Astrocyte (in vitro differentiated cells and primary cell): ENCODE measurements around the gene GREM1. TPM values are rescaled to one million over a fixed set of nuclear protein-coding genes. Genes with fewer than 3 reads are reported as not detected.

ENCODE experiments used
- DNase-seq: peaks from one replicate; pipeline ENCODE4 v3.0.0-alpha.2; 2010; ENCODE audit warnings: low read depth
- FAIRE-seq: peaks from 2 replicates; lab custom pipeline; 2011; peaks lifted over from hg19 to GRCh38; lab: Jason Lieb, UNC
- H2AFZ ChIP-seq: 2 replicates; pipeline ENCODE4 v1.6.0; 2012; ENCODE audit warnings: low read depth, low read length, inconsistent platforms
- H3K27ac ChIP-seq: 2 replicates; pipeline ENCODE4 v1.5.1; 2011; ENCODE audit warnings: low read depth, low read length, inconsistent platforms
- H3K27me3 ChIP-seq: 2 replicates; pipeline ENCODE4 v1.6.0; 2011; ENCODE audit warnings: low read length, inconsistent platforms; ENCODE audit not compliant: insufficient read depth
- H3K36me3 ChIP-seq: 2 replicates; pipeline ENCODE4 v1.5.1; 2011; ENCODE audit warnings: low read length, inconsistent platforms; ENCODE audit not compliant: insufficient read depth
- H3K4me1 ChIP-seq: 2 replicates; pipeline ENCODE4 v1.5.1; 2011; ENCODE audit warnings: low read length, inconsistent platforms; ENCODE audit not compliant: insufficient read depth
- H3K4me2 ChIP-seq: 2 replicates; pipeline ENCODE4 v1.6.0; 2012; ENCODE audit warnings: low read length, inconsistent platforms
- H3K4me3 ChIP-seq: 2 replicates; pipeline ENCODE4 v1.5.1; 2011; ENCODE audit warnings: low read depth, mild to moderate bottlenecking, low read length, inconsistent platforms; ENCODE audit not compliant: insufficient read depth
- H3K79me2 ChIP-seq: 2 replicates; pipeline ENCODE4 v1.6.0; 2012; ENCODE audit warnings: mild to moderate bottlenecking, low read length, inconsistent platforms; ENCODE audit not compliant: insufficient read depth
- H3K9ac ChIP-seq: 2 replicates; pipeline ENCODE4 v1.6.0; 2012; ENCODE audit warnings: mild to moderate bottlenecking, low read length, inconsistent platforms
- H3K9me3 ChIP-seq: 2 replicates; pipeline ENCODE4 v1.5.1; 2012; ENCODE audit warnings: low read depth, mild to moderate bottlenecking, low read length, inconsistent platforms; ENCODE audit not compliant: insufficient read depth
- H4K20me1 ChIP-seq: 2 replicates; pipeline ENCODE4 v1.6.0; 2012; ENCODE audit warnings: low read length, inconsistent platforms; ENCODE audit not compliant: insufficient read depth
- H3K27ac Mint-ChIP-seq: one replicate; pipeline ENCODE4 v1.8.0; 2021; ENCODE audit warnings: mild to moderate bottlenecking, mixed read lengths; ENCODE audit not compliant: unreplicated experiment
- H3K27me3 Mint-ChIP-seq: one replicate; pipeline ENCODE4 v1.8.0; 2021; ENCODE audit warnings: low read depth, mixed read lengths; ENCODE audit not compliant: unreplicated experiment
- H3K36me3 Mint-ChIP-seq: one replicate; pipeline ENCODE4 v1.8.0; 2021; ENCODE audit warnings: low read depth, mixed read lengths; ENCODE audit not compliant: unreplicated experiment
- H3K4me1 Mint-ChIP-seq: one replicate; pipeline ENCODE4 v1.8.0; 2021; ENCODE audit warnings: low read depth, mixed read lengths; ENCODE audit not compliant: unreplicated experiment
- H3K4me3 Mint-ChIP-seq: one replicate; pipeline ENCODE4 v1.8.0; 2021; ENCODE audit warnings: mild to moderate bottlenecking, moderate library complexity, mixed read lengths; ENCODE audit not compliant: unreplicated experiment
- H3K9me3 Mint-ChIP-seq: one replicate; pipeline ENCODE4 v1.8.0; 2021; ENCODE audit warnings: mild to moderate bottlenecking, mixed read lengths; ENCODE audit not compliant: unreplicated experiment
- CTCF ChIP-seq: IDR thresholded peaks from 2 replicates; pipeline ENCODE4 v1.5.1; 2011; ENCODE audit warnings: low read depth, mild to moderate bottlenecking, inconsistent platforms, low read length, moderate library complexity; ENCODE audit not compliant: insufficient read depth
- EZH2 ChIP-seq: IDR thresholded peaks from 2 replicates; pipeline ENCODE4 v1.6.1; 2012; ENCODE audit warnings: mild to moderate bottlenecking, low read length, inconsistent platforms; ENCODE audit not compliant: insufficient read depth
- total RNA-seq: library from RNA; stranded (reverse); gene quantifications from 2 replicates; pipeline ENCODE4 v1.2.1, GENCODE V29; 2021

The GREM1 gene
- total RNA-seq, 1 donor from 2014 or later, result 112 TPM

GRCh38 chr15:32746116-32746857, 28.5 kb downstream of the GREM1 start:
- no peaks in the 10 kb centered on the region for H3K4me1 ChIP-seq
- Mint-ChIP-seq H3K27ac (no peak overlapping the region), H3K4me3 (no peak overlapping the region), H3K4me1 (peaks cover 22% of the 10 kb centered on the region), H3K9me3 (peaks cover 4% of the 10 kb centered on the region), H3K27me3 (no peaks in the 10 kb centered on the region), H3K36me3 (no peaks in the 10 kb centered on the region)
- no peaks in the 10 kb centered on the region for H3K36me3 ChIP-seq
- no peaks in the 10 kb centered on the region for H3K27me3 ChIP-seq
- H3K9me3 ChIP-seq, result no peaks in the 10 kb centered on the region
- no peaks in the 10 kb centered on the region for H4K20me1 ChIP-seq
- no peaks in the 10 kb centered on the region for H3K79me2 ChIP-seq
- no peak for DNase-seq
- FAIRE-seq, result peak; percentile 52
- no peak overlapping the region for H3K4me3 ChIP-seq
- no peak overlapping the region for H3K27ac ChIP-seq
- H3K9ac ChIP-seq, result no peak overlapping the region
- no peak overlapping the region for H2AFZ ChIP-seq
- TF ChIP-seq CTCF (no peak), EZH2 (no peak)
- H3K4me2 ChIP-seq, result no peak overlapping the region

- Histone ChIP-seq H3K9me3 (no peaks in the 10 kb centered on the region), H3K79me2 (no peaks in the 10 kb centered on the region), H3K4me3 (no peak overlapping the region), H3K27ac (no peak overlapping the region), H3K4me2 (no peak overlapping the region), H3K4me1 (no peaks in the 10 kb centered on the region), H2AFZ (no peak overlapping the region), H4K20me1 (no peaks in the 10 kb centered on the region), H3K27me3 (no peaks in the 10 kb centered on the region), H3K9ac (no peak overlapping the region), H3K36me3 (no peaks in the 10 kb centered on the region)
- Mint-ChIP-seq H3K9me3 (peaks cover 4% of the 10 kb centered on the region), H3K4me3 (peak overlapping the region; percentile 21), H3K4me1 (peaks cover 22% of the 10 kb centered on the region), H3K27ac (peak overlapping the region; percentile 72), H3K36me3 (no peaks in the 10 kb centered on the region), H3K27me3 (no peaks in the 10 kb centered on the region)
- FAIRE-seq, result peak; percentile 59
- TF ChIP-seq EZH2 (no peak), CTCF (no peak)
- DNase-seq, result peak; percentile 44
Measured at GRCh38 chr15:32747921-32748342, 30.1 kb downstream of the GREM1 start.

- no peak for TF ChIP-seq CTCF
- TF ChIP-seq EZH2, result no peak
- Histone ChIP-seq H3K4me2 (no peak overlapping the region), H3K4me3 (no peak overlapping the region), H3K36me3 (no peaks in the 10 kb centered on the region), H3K27me3 (no peaks in the 10 kb centered on the region), H3K9ac (no peak overlapping the region), H3K79me2 (no peaks in the 10 kb centered on the region), H3K4me1 (no peaks in the 10 kb centered on the region), H3K9me3 (no peaks in the 10 kb centered on the region), H4K20me1 (no peaks in the 10 kb centered on the region), H3K27ac (no peak overlapping the region), H2AFZ (no peak overlapping the region)
- H3K4me1 Mint-ChIP-seq, result peaks cover 12% of the 10 kb centered on the region
- no peak for FAIRE-seq
- H3K9me3 Mint-ChIP-seq, result peaks cover under 1% of the 10 kb centered on the region
- H3K27ac Mint-ChIP-seq, result no peak overlapping the region
- H3K36me3 Mint-ChIP-seq, result no peaks in the 10 kb centered on the region
- no peaks in the 10 kb centered on the region for H3K27me3 Mint-ChIP-seq
- no peak for DNase-seq
- no peak overlapping the region for H3K4me3 Mint-ChIP-seq
Measured at GRCh38 chr15:32750979-32751378, 33.2 kb downstream of the GREM1 start.
